Neuron (in vitro differentiated cells): ENCODE data around the gene IQCM.

ENCODE experiments used
- H2AFZ ChIP-seq: one replicate; pipeline ENCODE4 v1.6.1; 2013; ENCODE audit warnings: low read depth, mild to moderate bottlenecking, inconsistent platforms, low read length, moderate library complexity
- H3K27me3 ChIP-seq: one replicate; pipeline ENCODE4 v1.6.1; 2013; ENCODE audit warnings: low read length; ENCODE audit not compliant: insufficient read depth
- H3K36me3 ChIP-seq: one replicate; pipeline ENCODE4 v1.6.1; 2013; ENCODE audit warnings: low read length; ENCODE audit not compliant: insufficient read depth
- H3K4me1 ChIP-seq: one replicate; pipeline ENCODE4 v1.6.1; 2013; ENCODE audit warnings: low read length; ENCODE audit not compliant: insufficient read depth
- H3K4me3 ChIP-seq: 2 replicates; pipeline ENCODE4 v1.5.1; 2013; ENCODE audit warnings: mild to moderate bottlenecking, low read length, moderate library complexity
- H3K9me3 ChIP-seq: one replicate; pipeline ENCODE4 v1.6.1; 2013; ENCODE audit warnings: low read length

Gene IQCM

DNA sequence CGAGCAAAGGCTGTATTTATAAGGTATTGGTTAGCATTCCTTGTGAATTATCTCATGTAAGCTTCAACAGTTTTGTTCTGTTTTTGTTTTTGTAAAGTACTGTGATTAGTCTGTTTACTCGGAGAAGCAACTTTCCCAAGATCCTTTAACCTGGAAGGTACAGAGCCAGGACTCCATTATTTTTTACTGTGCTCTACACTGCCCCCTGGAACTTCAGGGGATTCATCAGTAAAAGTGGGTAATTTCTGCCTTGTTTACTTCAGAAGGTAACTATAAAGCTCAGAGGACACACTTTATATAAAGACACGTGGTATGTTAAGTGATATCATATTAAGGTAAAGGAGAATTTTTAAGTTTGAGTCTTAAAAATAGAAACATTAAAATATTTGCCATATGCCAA lies 124.9 kb downstream of the IQCM start:
- H3K27me3 ChIP-seq: no peaks in the 10 kb centered on the region

DNA sequence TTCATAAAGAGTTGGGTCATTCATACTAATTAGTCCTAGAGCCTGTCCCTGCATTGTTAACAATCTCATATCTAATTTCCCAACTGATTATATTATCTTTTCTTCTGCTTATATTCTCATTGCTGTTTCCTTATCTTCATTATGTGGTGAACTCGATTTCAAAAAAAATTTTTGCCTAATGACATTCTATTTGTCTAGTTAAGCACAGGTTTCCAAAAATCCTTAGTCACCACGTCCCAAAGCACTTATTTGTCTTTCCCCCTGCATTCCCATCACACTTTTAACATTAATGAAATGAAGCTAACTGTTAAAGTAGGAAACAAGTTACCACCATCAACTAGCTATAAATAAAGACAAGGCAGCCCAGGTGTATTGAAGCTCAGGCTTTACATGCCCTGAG lies 131.1 kb downstream of the IQCM start:
- H3K4me1 ChIP-seq: no peaks in the 10 kb centered on the region
- no peaks in the 10 kb centered on the region for H3K36me3 ChIP-seq
- no peaks in the 10 kb centered on the region for H3K27me3 ChIP-seq
- H3K4me3 ChIP-seq: no peak overlapping the region
- H2AFZ ChIP-seq: no peak overlapping the region
- H3K9me3 ChIP-seq: no peaks in the 10 kb centered on the region

More for the DNA sequence above, 124.9 kb downstream of the IQCM start:
- H2AFZ ChIP-seq: no peak overlapping the region
- H3K9me3 ChIP-seq: no peaks in the 10 kb centered on the region
- H3K4me1 ChIP-seq: no peaks in the 10 kb centered on the region
- no peak overlapping the region for H3K4me3 ChIP-seq
- no peaks in the 10 kb centered on the region for H3K36me3 ChIP-seq

DNA sequence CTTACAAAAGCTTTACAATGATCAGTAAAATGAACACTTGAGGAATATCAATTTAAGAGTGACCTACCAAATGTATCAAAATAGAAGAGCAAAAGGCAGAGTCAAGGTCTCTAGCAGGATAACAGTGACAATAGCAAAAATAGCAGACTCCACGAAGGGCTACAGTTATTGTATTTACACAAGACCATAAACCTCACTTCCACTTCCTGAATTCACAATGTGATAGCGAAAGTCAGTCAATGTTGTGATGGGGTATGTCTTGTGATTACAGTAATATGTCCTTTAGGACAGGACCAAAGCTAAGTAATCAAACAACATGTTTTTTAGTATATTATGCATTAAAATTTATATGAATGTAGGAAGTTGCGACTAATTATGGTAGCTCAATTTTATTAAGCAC lies 139.6 kb downstream of the IQCM start:
- H2AFZ ChIP-seq: no peak overlapping the region
- H3K27me3 ChIP-seq: no peaks in the 10 kb centered on the region
- H3K4me1 ChIP-seq: no peaks in the 10 kb centered on the region
- H3K36me3 ChIP-seq: no peaks in the 10 kb centered on the region
- H3K9me3 ChIP-seq: no peaks in the 10 kb centered on the region
- H3K4me3 ChIP-seq: no peak overlapping the region

DNA sequence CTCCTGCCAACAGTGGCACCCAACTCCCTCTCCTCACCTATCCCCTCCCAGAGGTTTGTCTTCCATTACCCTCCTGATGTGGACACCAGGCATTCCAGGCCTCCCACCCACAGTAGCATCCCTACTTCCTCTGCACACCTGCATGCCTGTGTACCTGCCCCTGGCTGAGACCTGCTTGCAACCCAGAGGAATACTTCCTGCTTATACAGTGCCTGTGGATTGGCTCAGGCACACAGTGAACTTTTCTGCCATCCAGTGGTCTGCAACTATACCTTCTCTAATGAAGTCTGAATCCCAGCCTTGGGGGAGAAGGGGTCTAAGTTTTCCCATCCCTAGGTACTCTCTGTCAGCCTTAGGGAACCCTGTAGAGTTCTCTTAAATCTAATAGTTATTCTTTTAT lies 169.9 kb downstream of the IQCM start:
- no peaks in the 10 kb centered on the region for H3K36me3 ChIP-seq
- H3K4me3 ChIP-seq: no peak overlapping the region
- H2AFZ ChIP-seq: no peak overlapping the region
- H3K9me3 ChIP-seq: no peaks in the 10 kb centered on the region
- H3K27me3 ChIP-seq: no peaks in the 10 kb centered on the region
- H3K4me1 ChIP-seq: no peaks in the 10 kb centered on the region

DNA sequence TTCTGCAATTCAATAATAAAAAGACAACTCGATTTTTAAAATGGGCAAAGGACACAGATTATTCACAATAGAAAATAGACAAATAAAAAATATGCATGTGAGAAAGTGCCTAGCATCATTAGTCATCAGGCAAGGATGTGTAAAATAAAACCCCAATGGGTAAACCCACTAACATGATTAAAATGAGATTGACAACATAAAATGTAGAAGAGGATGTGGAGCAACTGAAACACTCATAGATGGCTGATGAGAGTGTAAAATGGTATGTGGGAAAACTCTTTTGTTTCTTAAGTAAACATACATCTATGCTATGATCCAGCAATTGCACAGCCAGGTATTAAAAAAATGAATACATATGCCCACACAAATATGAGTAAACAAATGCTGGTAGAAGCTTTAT lies 177.6 kb downstream of the IQCM start:
- no peaks in the 10 kb centered on the region for H3K27me3 ChIP-seq
- H3K4me1 ChIP-seq: no peaks in the 10 kb centered on the region
- no peaks in the 10 kb centered on the region for H3K36me3 ChIP-seq
- H3K9me3 ChIP-seq: no peaks in the 10 kb centered on the region
- no peak overlapping the region for H3K4me3 ChIP-seq
- no peak overlapping the region for H2AFZ ChIP-seq

DNA sequence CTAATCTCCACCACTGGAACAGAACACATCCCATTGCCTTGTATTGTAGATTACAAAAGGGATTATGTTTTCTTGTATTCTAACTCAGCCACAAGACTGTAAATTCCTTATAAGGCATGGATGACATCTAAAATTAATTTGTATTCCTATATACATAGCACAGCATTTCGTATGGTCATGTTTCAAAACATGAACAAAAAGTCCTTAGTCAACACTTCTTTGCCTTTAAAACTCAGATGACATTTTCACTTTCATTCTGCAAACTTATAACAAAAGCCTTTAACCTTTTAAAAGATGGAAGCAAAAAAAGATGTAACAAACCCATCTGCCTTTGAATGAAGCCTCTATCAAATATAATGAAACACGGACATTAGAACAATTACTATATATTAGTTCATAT lies 181.3 kb downstream of the IQCM start:
- H3K9me3 ChIP-seq: no peaks in the 10 kb centered on the region
- H3K4me1 ChIP-seq: no peaks in the 10 kb centered on the region
- H3K36me3 ChIP-seq: no peaks in the 10 kb centered on the region
- no peaks in the 10 kb centered on the region for H3K27me3 ChIP-seq
- no peak overlapping the region for H2AFZ ChIP-seq
- no peak overlapping the region for H3K4me3 ChIP-seq

DNA sequence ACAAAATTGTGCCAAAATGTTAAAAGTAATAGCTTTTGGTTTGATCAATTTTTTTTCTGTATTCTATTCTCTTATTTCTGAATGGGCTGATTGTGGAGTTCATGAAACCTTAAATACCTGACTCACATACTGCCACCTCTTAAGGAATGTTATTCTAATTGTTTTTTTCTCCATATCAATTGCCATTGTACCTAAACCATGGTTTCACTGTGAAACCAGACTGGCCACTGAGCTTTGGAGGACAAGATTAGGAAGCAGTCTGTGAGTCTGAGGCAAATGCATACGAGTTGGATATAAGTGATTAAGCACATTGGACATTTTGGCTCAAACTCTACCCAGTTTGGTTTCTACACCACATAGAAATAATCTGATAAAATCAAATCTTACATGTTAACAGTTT lies 184.0 kb downstream of the IQCM start:
- H3K4me3 ChIP-seq: no peak overlapping the region
- no peaks in the 10 kb centered on the region for H3K36me3 ChIP-seq
- no peaks in the 10 kb centered on the region for H3K9me3 ChIP-seq
- no peak overlapping the region for H2AFZ ChIP-seq
- H3K27me3 ChIP-seq: no peaks in the 10 kb centered on the region
- no peaks in the 10 kb centered on the region for H3K4me1 ChIP-seq

DNA sequence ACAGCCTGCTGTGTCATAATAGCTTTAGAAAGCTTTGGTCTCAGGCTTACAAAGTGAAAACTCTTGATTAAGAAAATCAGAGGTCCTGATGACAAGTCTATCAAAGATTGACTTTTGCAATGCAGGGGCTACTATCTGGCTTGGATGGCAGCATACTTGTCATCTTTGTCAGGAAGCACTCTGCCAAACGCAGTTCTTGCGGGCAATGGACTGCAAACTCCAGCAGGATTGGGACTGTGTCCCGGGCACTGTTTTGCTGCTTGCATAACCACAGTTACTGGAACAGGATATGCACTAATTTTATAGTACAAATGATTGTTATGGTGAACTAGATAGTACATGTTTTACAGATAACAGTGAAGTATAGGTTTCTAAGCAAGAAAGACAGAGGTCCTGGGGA lies 185.6 kb downstream of the IQCM start:
- Histone ChIP-seq H3K36me3 (no peaks in the 10 kb centered on the region), H3K9me3 (no peaks in the 10 kb centered on the region), H3K4me3 (no peak overlapping the region)

DNA sequence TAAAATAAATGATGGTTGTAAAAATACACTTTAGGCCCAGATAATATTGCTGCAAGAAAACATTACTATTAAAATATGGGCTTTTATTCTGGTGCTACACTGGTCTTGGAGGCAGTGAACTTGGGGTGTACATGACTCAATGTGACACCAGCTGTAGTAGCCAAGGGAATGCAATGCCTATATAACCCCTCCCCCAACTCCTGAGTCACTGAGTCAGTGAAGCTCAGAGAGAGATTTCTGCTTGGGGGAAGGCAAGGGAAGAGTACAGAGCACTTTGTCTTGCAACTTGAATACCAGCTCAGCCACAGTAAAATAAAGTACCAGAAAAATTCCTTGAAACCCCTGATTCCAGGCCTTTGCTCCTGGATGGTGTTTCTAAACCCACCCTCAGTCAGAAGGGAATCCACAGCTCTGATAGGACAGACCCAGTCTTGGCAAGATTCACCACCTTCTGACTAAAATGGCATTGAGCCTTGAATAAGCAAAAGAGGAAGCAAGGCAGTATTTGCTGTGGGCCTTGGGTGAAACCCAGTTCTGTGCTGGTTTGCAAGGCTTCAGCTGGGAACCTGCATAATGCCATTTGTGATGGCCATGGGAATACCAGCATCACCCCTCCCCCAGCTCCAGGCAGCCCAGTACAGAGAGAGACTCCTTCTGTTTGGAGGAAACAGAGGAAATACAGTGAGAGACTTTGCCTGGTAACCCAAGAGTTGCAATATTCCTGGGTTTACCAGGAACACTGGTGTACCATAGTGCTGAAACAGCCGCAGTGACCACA lies 209.9 kb downstream of the IQCM start:
- no peak overlapping the region for H2AFZ ChIP-seq
- H3K9me3 ChIP-seq: no peaks in the 10 kb centered on the region

More for the DNA sequence above, 185.6 kb downstream of the IQCM start:
- H2AFZ ChIP-seq: no peak overlapping the region
- H3K4me1 ChIP-seq: no peaks in the 10 kb centered on the region
- no peaks in the 10 kb centered on the region for H3K27me3 ChIP-seq

DNA sequence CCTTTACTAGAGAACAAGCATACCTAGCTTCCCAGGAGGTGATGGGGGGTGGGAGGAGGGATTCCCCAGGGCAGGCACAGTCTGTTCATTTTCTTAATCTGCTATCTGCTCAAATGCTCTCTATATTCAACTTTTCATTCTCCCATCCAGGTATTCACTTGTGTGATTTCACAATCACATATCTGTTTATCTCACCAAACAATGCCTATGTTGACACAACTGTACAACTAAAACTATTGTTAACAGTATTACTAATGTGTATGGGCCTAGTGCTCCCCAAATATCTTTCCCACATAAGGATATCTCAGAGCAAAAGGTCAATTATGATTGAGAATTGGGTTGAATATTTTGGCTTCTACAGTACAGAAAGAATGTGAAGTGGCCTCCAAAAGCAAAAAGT lies 210.8 kb downstream of the IQCM start:
- Histone ChIP-seq H3K4me1 (no peaks in the 10 kb centered on the region), H3K9me3 (no peaks in the 10 kb centered on the region), H2AFZ (no peak overlapping the region), H3K4me3 (no peak overlapping the region), H3K27me3 (no peaks in the 10 kb centered on the region), H3K36me3 (no peaks in the 10 kb centered on the region)

More for the DNA sequence above, 209.9 kb downstream of the IQCM start:
- H3K4me1 ChIP-seq: no peaks in the 10 kb centered on the region
- no peaks in the 10 kb centered on the region for H3K36me3 ChIP-seq
- no peak overlapping the region for H3K4me3 ChIP-seq
- H3K27me3 ChIP-seq: no peaks in the 10 kb centered on the region

DNA sequence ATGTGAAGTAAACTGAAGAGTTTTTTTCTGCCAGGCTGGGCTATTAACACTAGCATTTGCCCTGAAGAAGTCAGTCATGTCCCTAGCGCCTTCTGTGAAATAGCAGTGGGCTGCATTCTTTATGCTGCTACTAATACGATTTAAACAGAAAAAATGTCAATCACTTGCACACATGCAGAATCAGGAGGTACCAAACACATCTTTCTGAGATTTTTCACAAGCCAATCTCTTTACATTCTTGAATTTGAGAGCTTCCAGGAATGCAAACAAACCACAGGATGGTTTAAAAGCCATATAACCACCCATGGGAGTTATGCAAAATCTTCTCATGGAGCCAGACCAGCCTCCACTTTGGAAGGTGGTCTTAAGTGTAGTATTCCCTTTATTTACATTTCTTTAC lies 220.1 kb downstream of the IQCM start:
- H3K36me3 ChIP-seq: no peaks in the 10 kb centered on the region
- H3K4me3 ChIP-seq: no peak overlapping the region
- no peak overlapping the region for H2AFZ ChIP-seq
- H3K9me3 ChIP-seq: no peaks in the 10 kb centered on the region
- H3K27me3 ChIP-seq: no peaks in the 10 kb centered on the region
- H3K4me1 ChIP-seq: no peaks in the 10 kb centered on the region

DNA sequence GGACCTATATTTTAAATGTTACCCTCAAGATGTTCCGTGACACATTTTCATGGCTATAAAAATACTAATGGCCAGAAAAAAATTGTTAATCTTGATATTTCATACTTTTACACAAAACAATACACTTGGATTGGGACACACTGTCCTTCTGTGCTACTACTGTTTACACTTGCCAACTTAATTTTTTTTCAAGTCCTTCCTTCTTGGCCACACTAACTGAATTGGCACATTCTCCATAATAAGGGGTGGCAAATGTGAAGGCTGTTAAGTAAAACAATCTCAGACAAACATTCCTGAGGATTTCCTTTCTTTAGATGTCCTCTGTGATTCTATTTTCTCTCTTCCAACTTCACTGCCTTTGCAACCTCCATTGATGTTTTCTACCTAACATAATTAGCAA lies 225.8 kb downstream of the IQCM start:
- no peaks in the 10 kb centered on the region for H3K27me3 ChIP-seq
- H3K4me3 ChIP-seq: no peak overlapping the region
- H2AFZ ChIP-seq: no peak overlapping the region
- no peaks in the 10 kb centered on the region for H3K4me1 ChIP-seq
- H3K9me3 ChIP-seq: no peaks in the 10 kb centered on the region
- H3K36me3 ChIP-seq: no peaks in the 10 kb centered on the region

DNA sequence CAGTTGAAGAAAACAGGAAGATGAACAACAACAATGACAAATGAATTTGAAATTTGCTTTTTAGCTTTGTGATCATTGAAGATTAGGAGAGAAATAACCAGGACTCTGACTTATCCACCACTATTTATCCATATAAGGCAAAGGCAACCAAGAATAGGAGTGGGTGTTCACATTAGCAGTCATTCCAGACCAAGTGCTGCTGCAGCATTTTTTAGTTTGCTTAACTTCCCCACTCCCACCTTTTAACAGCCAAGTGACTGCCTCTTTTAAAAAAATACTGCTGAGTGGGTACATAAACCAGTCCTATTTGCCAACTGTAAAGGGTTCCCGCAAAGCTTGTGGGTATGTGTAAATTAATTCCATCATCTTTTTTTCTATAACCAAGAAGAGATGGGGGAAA lies 230.9 kb downstream of the IQCM start:
- no peaks in the 10 kb centered on the region for H3K27me3 ChIP-seq
- H3K36me3 ChIP-seq: no peaks in the 10 kb centered on the region
- no peaks in the 10 kb centered on the region for H3K9me3 ChIP-seq
- no peaks in the 10 kb centered on the region for H3K4me1 ChIP-seq
- no peak overlapping the region for H2AFZ ChIP-seq
- no peak overlapping the region for H3K4me3 ChIP-seq

DNA sequence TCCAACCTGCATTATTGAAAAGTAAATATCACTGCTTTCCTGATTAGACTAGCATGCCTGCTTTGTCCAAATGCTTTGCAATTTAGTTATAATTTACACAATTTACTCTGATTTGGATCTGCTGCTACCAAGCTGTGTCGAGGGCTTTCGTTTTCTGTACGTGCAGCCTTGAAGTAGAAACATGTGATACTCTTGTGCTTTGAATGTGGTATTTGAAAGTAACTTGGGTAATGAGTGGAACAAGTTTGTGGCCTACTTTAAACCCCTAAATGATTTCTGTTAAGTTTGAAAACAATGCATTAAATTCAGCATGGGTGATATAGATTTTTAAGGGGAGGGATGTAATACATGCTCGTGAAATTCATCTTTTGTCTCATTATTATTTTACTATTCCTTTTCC lies 240.7 kb downstream of the IQCM start:
- Histone ChIP-seq H3K4me1 (no peaks in the 10 kb centered on the region), H3K27me3 (no peaks in the 10 kb centered on the region), H3K9me3 (no peaks in the 10 kb centered on the region), H3K4me3 (no peak overlapping the region), H2AFZ (no peak overlapping the region), H3K36me3 (no peaks in the 10 kb centered on the region)
